ENCODE measurements around the gene HES3. TPM values are rescaled to one million over a fixed set of nuclear protein-coding genes. Genes with fewer than 3 reads are reported as not detected.

The HES3 gene
- total and polyA plus RNA-seq, 2 donors (not counting 1 experiment from before 2014, with no cell fraction given): not detected

DNA sequence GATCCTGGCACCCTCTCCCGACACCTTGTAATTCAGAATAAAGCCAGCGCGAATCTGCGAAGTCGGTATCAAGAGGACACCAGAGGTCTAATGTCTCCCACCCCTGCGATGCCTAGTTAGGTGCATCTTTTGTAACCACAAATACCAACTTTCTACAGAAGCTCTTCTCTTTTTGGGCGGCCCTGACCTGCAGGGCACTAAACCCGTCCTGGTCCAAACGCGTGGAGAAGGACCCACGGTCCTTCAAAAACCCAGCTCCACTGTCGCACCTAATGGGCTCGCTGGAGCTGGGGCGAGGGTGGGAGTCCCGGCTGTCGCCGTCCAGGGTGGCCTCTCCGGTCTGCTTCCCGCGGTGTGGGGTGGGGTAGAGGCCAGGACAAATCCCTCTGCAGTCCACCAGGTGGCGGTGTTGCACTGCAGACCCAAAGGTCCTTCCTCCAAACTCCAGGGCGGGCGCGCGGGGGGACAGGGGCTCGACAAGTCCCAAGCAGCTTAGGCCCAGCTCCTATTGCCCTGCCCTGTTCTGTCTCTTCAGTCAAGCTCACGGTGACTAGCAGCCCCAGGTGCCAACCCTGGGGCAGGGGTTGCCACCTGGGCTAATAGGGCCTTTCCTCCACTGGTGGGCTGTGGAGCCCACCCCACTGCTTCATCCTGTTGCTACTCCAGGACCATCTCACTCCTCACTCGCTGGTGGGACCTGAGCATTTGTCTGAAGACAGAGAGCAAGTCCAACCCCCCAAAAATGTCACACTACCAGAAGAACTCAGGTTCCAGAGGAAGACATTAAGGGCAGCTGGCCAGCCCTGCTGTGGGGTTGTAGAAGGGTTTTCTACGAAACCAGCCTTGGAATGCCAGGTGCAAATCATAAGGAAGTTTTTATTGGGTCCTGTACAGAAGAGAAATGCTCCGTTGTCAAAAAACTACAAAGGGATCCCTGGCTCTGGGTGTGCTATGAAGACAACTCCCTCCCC is 2.8 kb downstream of the HES3 start:
- intact Hi-C loops (cut with micrococcal nuclease): loop anchor here (1.0 to 5.0 kb wide), 3 partner anchors 96 to 192 kb away; no protein-coding TSS in a partner anchor
- Histone ChIP-seq H3K4me3 (ENCODE audit: control extremely low read depth in 1 of 5, extremely low read depth in 1 of 5, insufficient read depth in 1 of 5, low read depth in 2 of 5, low read length in 4 of 5) (no peak overlapping the region), H3K9me3 (ENCODE audit: control extremely low read depth in 1 of 3, control insufficient read depth in 2 of 3, insufficient read depth in 1 of 3, low read length in 2 of 3) (peaks cover 0 to 30% (median 0%) of the 10 kb centered on the region in 3 donors), H3K9ac (ENCODE audit: low read length) (no peak overlapping the region), H2AFZ (ENCODE audit: insufficient read depth, low read depth, low read length, poor library complexity, severe bottlenecking) (no peak overlapping the region), H3K4me2 (replicated peaks; ENCODE audit: low read depth, low read length, poor library complexity, severe bottlenecking) (peak overlapping the region; percentile 54), H4K20me1 (ENCODE audit: control insufficient read depth, insufficient read depth, low read length, poor library complexity, severe bottlenecking) (peaks cover 6% of the 10 kb centered on the region), H3K27me3 (replicated peaks in 1 of 4; ENCODE audit: control extremely low read depth in 1 of 4, control insufficient read depth in 3 of 4, insufficient read depth in 4 of 4, low read length in 3 of 4) (peaks cover 0 to 79% (median 36%) of the 10 kb centered on the region in 4 experiments), H3K4me1 (ENCODE audit: control insufficient read depth in 2 of 2, insufficient read depth in 2 of 2, low read length in 2 of 2) (peaks cover 23 to 26% of the 10 kb centered on the region in 2 donors), H3K79me2 (ENCODE audit: control insufficient read depth, insufficient read depth, low read length) (no peaks in the 10 kb centered on the region), H3K36me3 (replicated peaks in 1 of 2; ENCODE audit: control extremely low read depth in 1 of 2, control insufficient read depth in 1 of 2, extremely low read depth in 1 of 2, insufficient read depth in 2 of 2, low read length in 1 of 2) (no peaks in the 10 kb centered on the region), H3K27ac (ENCODE audit: low read length in 2 of 2) (no peak overlapping the region)
- peaks cover 13% of the 10 kb centered on the region for H3K4me1 Mint-ChIP-seq
- H3K27me3 Mint-ChIP-seq: peaks cover 44% of the 10 kb centered on the region
- peak; percentile 75 for ATAC-seq (ENCODE audit: low read depth)
- DNase-seq: peak; percentile 85
- peak overlapping the region; percentile 81 for H3K27ac Mint-ChIP-seq
- TF ChIP-seq CTCF (IDR thresholded peaks at IDR 0.05): peak; percentile 95
- no peak for TF ChIP-seq EZH2 (IDR thresholded peaks at IDR 0.05; ENCODE audit: borderline replicate concordance, insufficient read depth, low read depth, low read length, poor library complexity, severe bottlenecking)
- ChIA-PET CTCF (interaction anchor here (0.5 to 4.7 kb wide), 27 partner anchors 9 to 1422 kb away, joined by 3 to 51 read pairs (median 4); partner anchors contain the start of genes ACOT7, ICMT and PLEKHG5), POLR2A (no interaction called here)
- no peaks in the 10 kb centered on the region for H3K9me3 Mint-ChIP-seq (ENCODE audit: insufficient read depth)
- peak overlapping the region; percentile 74 for H3K4me3 Mint-ChIP-seq
- 12% methylated on average over 23 of the region's 30 CpGs for WGBS (ENCODE audit: insufficient coverage)
